Measurements from ENCODE around the gene ARV1. TPM values are rescaled to one million over a fixed set of nuclear protein-coding genes. Genes with fewer than 3 reads are reported as not detected.
"Not testable (repeated sequence)": the region's sequence is repeated elsewhere in the genome, so short reads cannot be mapped to it uniquely, and the experiment has no call there.

The ARV1 gene
- total RNA-seq, 2 experiments from 2014 or later: 24.1 to 24.2 TPM

DNA sequence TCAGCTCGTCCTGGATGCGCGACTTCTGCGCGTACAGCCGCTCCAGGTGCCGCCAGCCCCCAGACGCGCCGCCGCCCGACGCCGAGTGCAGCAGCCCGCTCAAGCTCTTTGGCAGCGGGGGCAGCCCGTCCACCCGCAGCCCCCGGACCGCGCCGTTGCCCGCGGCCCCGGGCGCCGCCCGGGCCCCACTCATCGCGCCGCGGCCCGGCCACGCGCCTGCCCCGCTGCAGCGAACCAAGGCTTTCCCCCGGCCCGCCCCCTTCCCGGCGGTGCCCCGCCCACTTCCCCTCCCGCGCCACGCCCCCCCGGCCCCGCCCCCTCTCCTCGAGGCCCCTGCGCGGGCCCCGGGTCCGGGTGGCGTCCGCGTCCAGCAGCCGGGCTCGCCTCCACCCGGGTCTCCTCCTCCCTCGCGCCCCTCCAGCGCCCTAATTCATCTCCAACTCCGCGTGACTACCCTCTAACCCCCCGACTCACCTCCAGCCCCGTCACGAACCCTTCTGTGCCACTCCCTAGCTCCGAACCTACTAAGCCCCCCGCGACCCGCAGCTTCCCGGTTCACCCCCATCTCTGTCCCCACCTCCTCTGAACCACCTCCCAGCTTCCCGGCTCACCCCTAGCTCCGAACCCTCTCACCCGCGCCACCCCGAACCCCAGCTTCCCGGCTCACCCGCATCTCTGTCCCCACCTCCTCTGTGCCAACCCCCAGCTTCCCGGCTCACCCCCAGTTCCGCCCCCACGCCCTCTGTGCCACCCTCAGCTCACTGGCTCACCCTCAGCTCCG lies 61.3 kb downstream of the ARV1 start, which contains the start of gene FAM89A:
Gene FAM89A, minus strand, starts transcription at position 236 of the 781 bp plus-strand sequence. Its CDS starts 43 bp downstream, at position 193.
- Mint-ChIP-seq H3K4me3 (peak within 1 kb of the TSS; percentile 80), H3K27ac (no peak within 1 kb of the TSS), H3K9me3 (peaks cover 7% of the 10 kb centered on the region), H3K27me3 (peaks cover 5% of the 10 kb centered on the region), H3K36me3 (peaks cover 9% of the 10 kb centered on the region), H3K4me1 (peaks cover 33% of the 10 kb centered on the region)
- DNase-seq: peak; percentile 69

DNA sequence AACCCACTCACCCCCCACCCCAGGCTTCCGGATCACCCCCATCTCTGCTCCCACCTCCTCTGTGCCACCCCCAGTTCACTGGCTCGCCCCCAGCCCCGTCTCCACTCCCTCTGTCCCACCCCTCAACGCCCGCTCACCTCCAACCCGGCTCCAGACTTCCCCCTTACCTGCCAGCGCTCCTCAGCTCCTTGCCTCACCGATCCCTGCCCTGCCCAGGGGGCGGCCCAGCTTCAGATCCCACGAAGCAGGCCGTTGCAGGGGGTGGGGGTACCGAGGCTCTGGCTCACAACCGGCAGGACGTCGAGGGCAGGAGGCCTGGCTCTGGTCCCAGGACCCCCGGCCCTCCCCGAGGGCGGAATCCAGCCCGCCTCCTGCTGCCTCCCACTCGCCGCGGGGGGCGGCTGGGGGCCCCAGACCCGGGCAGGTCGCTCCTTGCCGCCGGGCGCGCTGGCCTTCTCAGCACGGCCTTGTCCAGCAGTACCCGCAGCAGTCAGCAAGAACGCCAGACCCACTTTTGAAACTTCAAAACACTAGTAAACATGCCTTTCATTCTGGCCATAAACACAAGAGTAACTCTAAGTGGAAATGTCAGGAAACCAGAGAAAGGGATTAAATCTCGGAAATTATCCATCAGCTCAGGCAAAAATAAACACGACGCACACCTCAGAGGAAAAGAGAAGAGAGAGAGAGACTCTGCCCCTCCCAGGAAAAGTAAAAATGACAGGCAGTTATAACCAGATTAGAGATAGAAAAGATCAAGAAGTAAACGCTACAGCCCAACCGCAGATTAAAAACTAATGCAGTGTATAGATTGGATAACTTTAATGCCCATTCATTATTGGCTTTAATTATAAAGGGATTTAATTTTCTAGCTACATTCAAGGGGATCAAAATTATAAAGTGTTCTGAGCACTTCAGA lies 62.2 kb downstream of the ARV1 start:
- H3K9me3 Mint-ChIP-seq: peaks cover 8% of the 10 kb centered on the region
- H3K4me3 Mint-ChIP-seq: peak overlapping the region; percentile 80
- peaks cover 9% of the 10 kb centered on the region for H3K27me3 Mint-ChIP-seq
- H3K27ac Mint-ChIP-seq: no peak overlapping the region
- H3K4me1 Mint-ChIP-seq: peaks cover 32% of the 10 kb centered on the region
- peaks cover 7% of the 10 kb centered on the region for H3K36me3 Mint-ChIP-seq
- no peak for DNase-seq

DNA sequence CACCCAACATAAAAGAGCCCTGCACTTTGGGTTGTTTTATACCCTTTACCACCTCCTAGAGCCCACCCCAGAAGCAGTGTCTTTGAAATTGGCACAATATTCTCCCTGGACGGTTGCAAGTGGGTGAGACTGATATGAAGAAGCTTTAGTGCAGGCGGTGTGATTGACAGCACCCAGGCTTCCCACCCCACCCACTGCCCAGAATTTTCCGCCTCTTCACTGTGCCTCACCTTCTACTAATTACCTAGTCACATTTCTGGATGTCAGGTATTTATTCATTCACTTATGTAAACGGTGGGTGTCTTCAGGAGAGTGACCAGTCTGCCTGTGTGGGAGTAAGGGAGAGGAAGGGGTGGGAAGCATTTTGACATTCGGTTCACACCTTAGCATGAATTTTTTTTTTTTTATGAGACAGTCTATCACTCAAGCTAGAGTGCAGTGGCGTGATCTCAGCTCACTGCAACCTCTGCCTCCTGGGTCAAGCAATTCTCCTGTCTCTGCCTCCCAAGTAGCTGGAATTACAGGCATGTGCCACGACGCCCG lies 62.9 kb downstream of the ARV1 start:
- Mint-ChIP-seq H3K4me3 (no peak overlapping the region), H3K27ac (no peak overlapping the region), H3K36me3 (peaks cover 7% of the 10 kb centered on the region), H3K4me1 (peaks cover 24% of the 10 kb centered on the region), H3K27me3 (peaks cover 9% of the 10 kb centered on the region), H3K9me3 (peaks cover 8% of the 10 kb centered on the region)
- DNase-seq: no peak

DNA sequence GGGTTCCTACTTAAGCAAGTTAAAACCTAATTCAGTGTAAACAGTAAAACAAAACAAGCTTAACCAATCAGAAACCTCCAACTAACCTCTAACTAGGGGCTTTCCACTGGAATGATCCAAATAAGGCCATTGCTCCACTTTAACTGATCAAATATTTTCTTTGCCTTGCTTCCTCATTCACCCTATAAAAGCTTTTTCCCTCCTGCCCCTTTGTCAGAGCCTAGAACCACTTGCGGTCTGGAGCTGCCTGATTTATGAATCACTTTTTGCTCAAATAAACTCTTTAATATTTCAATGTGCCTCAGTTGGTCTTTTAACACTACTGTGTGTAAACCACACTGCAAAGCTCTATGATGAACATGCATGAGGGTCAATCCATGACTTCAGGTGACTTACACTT lies 65.7 kb downstream of the ARV1 start:
- no peak overlapping the region for H3K4me3 Mint-ChIP-seq
- H3K9me3 Mint-ChIP-seq: peaks cover 8% of the 10 kb centered on the region
- peaks cover 12% of the 10 kb centered on the region for H3K4me1 Mint-ChIP-seq
- no peak for DNase-seq
- no peaks in the 10 kb centered on the region for H3K36me3 Mint-ChIP-seq
- H3K27me3 Mint-ChIP-seq: peaks cover 23% of the 10 kb centered on the region
- no peak overlapping the region for H3K27ac Mint-ChIP-seq

DNA sequence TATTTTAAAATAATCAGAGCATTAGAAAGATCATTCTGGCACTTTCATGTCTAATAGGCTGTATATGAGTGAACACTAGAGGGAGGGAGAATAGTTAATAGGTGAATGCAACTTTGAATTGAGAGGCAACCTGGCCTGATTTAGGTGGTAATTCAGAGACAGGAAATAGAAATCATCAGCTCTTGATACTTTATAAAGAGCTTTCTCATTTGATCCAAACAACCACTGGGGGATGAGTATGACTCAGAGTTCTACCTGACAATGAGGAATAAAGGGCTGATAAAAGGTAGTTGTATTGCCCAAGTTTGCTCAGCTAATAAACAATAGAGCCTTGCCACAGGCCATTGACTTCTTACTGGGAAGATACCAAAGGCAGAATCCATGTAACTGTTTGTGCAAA lies 66.4 kb downstream of the ARV1 start:
- DNase-seq: no peak
- Mint-ChIP-seq H3K9me3 (peaks cover 8% of the 10 kb centered on the region), H3K36me3 (no peaks in the 10 kb centered on the region), H3K4me1 (peaks cover 12% of the 10 kb centered on the region), H3K4me3 (no peak overlapping the region), H3K27ac (no peak overlapping the region), H3K27me3 (peaks cover 24% of the 10 kb centered on the region)

DNA sequence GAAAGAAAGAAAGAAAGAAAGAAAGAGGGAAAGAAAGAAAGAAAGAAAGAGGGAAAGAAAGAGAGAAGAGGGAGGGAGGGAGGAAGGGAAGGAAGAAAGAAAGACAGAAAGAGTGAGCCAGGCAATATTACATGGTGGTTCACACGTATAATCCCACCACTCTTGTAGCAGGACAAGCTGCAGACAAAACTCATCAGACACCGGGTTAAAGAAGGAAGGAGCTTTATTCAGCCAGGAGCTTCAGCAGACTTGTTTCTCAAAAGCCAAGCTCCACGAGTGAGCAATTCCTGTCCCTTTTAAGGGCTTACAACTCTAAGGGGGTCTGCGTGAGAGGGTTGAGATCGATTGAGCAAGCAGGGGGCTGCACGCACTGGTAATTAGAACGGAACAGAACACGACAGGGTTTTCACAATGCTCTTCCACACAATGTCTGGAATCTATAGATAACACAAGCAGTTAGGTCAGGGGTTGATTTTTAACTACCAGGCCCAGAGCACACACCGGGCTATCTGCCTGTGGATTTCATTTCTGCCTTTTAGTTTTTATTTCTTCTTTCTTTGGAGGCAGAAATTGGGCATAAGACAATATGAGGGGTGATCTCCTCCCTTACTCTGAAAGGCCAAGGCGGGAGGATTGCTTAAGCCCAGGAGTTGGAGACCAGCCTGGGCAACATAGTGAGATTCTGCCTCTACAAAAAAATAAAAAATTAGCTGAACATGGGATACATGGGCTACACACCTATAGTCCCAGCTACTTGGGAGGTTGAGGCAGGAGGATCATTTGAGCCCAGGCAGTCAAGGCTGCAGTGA lies 67.2 kb downstream of the ARV1 start:
- DNase-seq, H3K36me3 Mint-ChIP-seq, H3K4me3 Mint-ChIP-seq, H3K27ac Mint-ChIP-seq, H3K9me3 Mint-ChIP-seq: not testable (repeated sequence)
- H3K4me1 Mint-ChIP-seq: peaks cover 11% of the 10 kb centered on the region
- H3K27me3 Mint-ChIP-seq: peaks cover 23% of the 10 kb centered on the region

DNA sequence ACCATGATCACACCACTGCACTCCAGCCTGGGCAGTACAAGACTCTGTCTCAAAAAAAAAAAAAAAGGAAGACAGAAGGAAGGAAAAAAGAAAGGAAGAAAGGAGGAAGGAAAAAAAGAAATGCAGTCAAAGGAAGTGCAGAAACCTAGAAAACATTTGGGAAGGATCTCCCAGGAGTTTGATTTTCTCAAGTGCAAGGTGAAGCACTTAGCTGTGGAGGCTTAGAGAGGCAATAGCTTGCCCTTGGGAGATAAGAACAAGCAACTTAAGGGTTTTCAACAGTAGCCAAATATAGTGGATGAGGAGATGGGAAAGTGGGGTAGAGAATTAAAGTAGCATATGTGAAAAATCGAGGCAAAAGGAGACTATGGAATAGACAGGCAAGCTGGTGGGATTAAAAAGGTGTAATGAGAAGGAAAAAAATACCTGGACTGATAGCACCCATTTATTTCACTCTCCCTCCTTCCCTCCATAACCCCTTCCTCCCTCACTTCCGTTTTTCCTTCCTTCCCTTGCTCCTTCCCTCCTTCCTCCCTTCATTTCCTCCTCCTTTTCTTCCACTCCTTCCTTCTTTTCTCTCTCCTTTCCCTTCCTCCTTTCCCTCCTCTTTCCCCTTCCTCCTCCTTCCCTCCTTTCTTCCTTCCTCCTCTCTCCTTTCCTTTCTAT lies 68.0 kb downstream of the ARV1 start:
- H3K27me3 Mint-ChIP-seq: peaks cover 19% of the 10 kb centered on the region
- H3K4me3 Mint-ChIP-seq: no peak overlapping the region
- H3K27ac Mint-ChIP-seq: no peak overlapping the region
- no peaks in the 10 kb centered on the region for H3K36me3 Mint-ChIP-seq
- DNase-seq: no peak
- H3K4me1 Mint-ChIP-seq: peaks cover 7% of the 10 kb centered on the region
- peaks cover 8% of the 10 kb centered on the region for H3K9me3 Mint-ChIP-seq

DNA sequence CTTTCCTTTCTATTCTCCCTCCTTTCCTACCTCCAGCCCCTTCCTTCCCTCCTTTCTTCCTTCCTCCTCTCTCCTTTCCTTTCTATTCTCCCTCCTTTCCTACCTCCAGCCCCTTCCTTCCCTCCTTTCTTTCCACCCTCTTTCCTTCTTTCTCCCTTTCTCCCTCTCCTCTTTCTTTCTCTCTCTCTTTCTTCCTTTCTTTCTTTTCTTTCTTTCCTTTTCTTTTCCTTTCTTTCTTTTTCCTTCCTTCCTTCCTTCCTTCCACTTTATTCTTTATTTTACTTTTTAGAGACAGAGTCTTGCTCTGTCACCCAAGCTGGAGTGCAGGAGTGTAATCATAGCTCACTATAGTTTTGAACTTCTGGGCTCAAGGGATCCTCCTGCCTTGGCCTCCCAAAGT lies 68.6 kb downstream of the ARV1 start:
- DNase-seq, H3K36me3 Mint-ChIP-seq, H3K9me3 Mint-ChIP-seq, H3K4me3 Mint-ChIP-seq, H3K27ac Mint-ChIP-seq, H3K4me1 Mint-ChIP-seq: not testable (repeated sequence)
- H3K27me3 Mint-ChIP-seq: peaks cover 19% of the 10 kb centered on the region

DNA sequence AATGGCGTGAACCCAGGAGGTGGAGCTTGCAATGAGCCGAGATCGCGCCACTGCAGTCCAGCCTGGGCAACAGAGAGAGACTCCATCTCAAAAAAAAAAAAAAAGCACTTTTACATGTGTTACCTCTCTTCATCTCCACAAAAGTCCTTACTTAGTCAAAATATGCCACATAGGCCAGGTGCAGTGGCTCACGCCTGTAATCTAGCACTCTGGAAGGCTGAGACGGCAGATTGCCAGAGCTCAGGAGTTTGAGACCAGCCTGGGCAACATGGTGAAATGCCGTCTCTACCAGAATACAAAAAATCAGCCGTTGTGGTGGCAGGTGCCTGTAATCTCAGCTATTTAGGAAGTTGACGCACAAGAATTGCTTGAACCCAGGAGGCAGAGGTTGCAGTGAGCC lies 69.5 kb downstream of the ARV1 start:
- not testable (repeated sequence) for H3K9me3 Mint-ChIP-seq, H3K36me3 Mint-ChIP-seq, H3K27ac Mint-ChIP-seq, DNase-seq, H3K4me3 Mint-ChIP-seq
- Mint-ChIP-seq H3K4me1 (peaks cover 13% of the 10 kb centered on the region), H3K27me3 (peaks cover 19% of the 10 kb centered on the region)

DNA sequence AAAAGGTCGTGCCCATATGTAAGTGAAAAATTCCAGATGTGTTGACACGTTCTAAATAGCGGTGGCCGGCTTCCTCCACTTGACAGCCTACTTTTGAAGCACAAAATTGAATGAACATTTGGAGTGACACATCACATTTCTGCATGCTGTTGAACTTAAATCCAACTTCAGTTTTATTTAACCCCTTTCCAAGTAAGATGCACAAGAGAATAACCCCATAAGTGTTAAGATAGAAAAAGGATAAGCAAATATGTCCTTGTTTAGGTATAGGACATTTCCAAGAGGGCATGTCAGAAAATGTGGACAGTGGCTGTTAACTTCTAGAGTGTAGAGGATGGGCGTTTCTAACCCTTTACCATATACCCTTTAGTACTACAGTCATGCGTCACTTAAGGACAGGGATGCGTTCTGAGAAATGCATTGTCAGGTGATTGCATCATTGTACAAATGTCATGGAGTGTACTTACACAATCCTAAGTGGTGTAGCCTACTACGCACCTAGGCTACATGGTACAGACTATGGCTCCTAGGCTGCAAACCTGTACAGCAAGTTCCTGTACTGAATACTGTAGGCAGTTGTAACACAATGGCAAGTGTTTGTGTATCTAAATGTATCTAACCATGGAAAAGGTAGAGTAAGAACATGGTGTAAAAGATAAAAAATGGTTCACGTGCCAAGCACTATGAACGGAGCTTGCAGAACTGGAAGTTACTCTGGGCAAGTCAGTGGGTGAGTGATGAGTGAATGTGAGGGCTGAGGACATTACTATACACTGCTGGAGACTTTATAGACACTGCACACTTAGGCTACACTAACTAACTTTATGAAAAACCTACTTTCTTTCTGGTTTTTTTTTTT lies 70.5 kb downstream of the ARV1 start:
- Mint-ChIP-seq H3K27me3 (peaks cover 19% of the 10 kb centered on the region), H3K4me3 (no peak overlapping the region), H3K36me3 (no peaks in the 10 kb centered on the region), H3K27ac (no peak overlapping the region), H3K9me3 (peaks cover 8% of the 10 kb centered on the region), H3K4me1 (peaks cover 20% of the 10 kb centered on the region)
- no peak for DNase-seq

Other genes with a start within 250 kb of the ARV1 start
- not detected for gene CAPN9, start 231.7 kb upstream of the ARV1 start, total RNA-seq
- 1 to 10 TPM; 5.8 to 6.7 TPM for gene C1orf198, start 110.6 kb upstream of the ARV1 start, total RNA-seq
- 10 to 100 TPM; 13.4 to 15.5 TPM for gene TTC13, start 233 bp upstream of the ARV1 start, total RNA-seq
- 10 to 100 TPM; 12.2 to 15.2 TPM for gene FAM89A, start 61.2 kb downstream of the ARV1 start, total RNA-seq
- gene TRIM67, start 183.0 kb downstream of the ARV1 start, total RNA-seq: not detected

All from activated naive CD8-positive, alpha-beta T cell treated with anti-CD3 and anti-CD28 coated beads for 36 hours (primary cell).